ENCODE data around the gene UTF1.

DNA sequence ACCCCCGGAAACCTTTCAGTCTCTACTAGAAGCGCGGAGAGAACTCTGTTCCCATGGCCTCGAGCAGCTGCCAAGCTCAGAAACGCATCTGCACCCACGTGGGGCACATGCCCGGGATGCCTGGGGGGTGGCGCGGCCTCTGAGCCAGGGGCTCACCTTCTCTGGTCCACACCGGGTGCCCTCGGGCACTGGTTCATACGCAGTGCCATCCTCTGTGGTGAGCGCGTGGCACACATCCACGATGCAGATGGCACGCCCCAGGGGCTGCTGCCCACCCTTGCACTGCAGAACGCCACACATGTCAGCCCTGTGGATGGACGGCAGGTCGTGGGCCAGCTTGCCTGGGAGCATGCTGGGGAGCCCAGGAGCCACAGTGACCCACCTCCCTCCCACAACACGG is 40.2 kb downstream of the UTF1 start:
- TF ChIP-seq CTCF (IDR thresholded peaks at IDR 0.05) = no peak
- TF ChIP-seq POLR2AphosphoS5 (IDR thresholded peaks at IDR 0.05) = no peak
- TF ChIP-seq POLR2A (IDR thresholded peaks at IDR 0.05) = no peak
